Activated T-helper 1 cell treated with anti-CD3 and anti-CD28 coated beads, Interleukin-2, amount 50 U/mL, for 16 hours (primary cell): ENCODE data around the gene SH3TC1.

Source experiments
- DNase-seq, 2 donors: peaks; one replicate each; pipeline ENCODE4 v3.0.0-alpha.2; 2020; ENCODE audit warnings: low read depth in 1 of 2, low spot score in 1 of 2

Gene SH3TC1

DNA sequence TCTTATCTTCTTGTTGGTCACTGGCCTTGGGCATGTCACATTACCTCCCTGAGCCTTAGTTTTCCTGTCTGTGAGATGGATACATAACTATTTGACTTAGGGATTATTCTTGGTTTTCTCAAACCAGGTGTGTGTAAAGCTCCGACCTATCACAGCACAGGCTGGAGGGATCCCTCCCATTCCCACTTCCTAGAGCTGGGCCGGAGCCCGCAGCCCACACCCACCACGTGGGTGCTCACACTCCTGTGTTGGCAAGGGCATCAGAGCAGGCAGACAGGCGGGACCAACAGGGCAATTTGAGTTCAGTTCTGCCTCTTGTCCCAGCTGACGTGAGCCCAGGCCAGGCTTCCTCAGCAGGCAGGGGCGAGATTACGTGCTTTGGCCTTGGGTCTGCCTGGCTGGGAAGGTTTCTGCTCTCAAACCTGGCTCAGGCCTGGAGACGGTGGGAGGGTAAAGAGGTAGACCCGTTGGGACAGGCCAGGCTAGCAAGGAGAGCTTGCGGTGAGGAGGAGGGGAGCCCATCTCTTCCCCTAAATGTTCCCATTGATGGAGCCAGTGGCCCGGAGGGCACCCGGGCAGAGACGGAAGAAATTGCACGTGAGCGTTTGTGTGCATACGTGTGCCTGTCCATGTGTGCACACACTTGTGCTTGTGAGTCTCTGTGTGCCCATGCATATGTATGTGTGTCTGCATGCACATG, 734 bp upstream of the SH3TC1 start:
- DNase-seq, result no peak

DNA sequence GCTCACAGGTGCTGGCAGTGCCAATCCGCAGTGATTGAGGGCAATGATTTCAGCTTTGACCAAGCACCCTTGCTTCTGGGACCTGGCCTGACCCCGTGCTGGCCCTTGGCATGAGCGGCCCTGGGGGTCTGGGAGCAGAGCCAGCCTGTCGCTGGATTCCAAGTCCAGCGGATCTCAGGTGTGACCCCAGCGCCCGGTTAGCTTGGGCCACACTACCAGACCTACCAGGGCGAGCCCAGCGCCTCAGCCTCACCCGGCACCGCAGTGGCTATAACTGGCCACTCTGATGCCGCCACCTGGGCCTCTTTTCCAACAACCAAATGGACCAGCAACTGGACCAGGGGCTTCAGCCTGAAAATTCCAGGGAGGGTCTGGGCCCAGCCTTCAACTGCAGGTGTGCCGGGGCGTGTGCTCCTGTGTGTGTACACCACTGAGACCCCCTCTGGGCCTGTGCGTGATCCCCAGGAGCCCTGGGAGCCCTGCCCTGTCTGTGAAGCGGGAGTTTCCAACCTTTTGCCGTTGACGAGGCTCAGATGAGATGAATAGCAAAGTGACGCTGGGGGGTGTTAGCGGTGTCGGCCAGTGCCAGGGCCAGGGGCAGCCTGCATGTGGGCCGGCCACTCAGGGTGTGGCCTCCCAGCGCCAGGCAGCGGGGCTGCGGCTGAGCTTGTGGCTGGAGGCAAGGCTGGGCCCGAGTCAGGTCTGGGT, 658 bp downstream of the SH3TC1 start:
- no peak for DNase-seq

DNA sequence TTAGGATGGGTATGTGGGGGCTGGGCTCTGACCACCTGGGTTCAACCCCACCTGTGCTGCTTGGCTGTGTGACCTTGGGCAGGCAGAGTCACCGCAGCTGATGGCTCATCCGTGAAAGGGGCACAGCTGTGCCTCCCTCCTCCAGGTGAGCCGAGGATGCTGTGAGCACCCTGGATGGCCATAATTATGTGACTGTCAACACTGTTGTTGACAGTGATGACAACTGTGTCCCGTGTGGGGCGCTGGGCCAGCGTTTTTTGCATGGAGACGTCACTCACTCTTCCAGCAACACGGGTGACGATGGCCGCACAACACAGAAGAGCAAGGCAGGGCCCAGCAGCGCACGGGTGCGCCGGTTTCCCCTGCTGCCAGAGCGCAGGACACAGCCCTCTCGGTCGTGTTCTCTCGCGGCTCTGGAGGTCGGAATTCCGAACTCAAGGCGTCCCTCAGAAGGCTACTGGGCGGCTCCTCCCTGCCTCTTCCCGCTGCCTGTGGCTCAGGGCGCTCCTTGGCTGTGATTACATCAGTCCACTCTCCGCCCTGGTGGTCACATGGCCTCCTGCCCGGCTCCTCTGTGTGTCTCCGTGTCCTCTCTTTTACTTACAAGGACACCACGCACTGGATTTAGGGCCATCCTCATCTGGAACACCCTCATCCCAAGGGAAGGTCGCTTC, 1.3 kb downstream of the SH3TC1 start:
- no peak for DNase-seq

DNA sequence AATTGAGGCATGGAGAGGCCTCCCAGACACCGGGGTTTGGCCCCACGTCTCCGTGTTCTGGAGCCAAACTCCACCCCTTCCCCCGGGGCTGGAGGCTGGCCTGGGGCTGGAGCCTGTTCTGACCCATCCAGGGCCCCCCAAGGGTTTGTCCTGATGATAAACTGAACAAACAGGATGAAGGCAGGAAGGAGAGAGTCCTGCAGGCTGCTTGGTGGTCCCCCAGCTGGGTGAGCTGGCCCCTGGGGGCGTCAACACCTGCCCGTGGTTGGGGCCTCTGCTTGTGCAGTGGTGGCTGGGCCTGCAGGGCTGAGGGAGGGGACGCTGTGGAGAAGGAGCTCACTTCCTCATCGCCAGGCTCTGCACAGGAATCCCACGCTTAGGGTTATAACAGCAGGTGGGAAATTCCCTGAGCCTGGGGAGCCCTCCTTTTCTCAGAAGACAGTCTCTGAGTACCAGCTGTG, 2.3 kb downstream of the SH3TC1 start:
- DNase-seq, result peak in 1 of 2 donors; percentile 18

DNA sequence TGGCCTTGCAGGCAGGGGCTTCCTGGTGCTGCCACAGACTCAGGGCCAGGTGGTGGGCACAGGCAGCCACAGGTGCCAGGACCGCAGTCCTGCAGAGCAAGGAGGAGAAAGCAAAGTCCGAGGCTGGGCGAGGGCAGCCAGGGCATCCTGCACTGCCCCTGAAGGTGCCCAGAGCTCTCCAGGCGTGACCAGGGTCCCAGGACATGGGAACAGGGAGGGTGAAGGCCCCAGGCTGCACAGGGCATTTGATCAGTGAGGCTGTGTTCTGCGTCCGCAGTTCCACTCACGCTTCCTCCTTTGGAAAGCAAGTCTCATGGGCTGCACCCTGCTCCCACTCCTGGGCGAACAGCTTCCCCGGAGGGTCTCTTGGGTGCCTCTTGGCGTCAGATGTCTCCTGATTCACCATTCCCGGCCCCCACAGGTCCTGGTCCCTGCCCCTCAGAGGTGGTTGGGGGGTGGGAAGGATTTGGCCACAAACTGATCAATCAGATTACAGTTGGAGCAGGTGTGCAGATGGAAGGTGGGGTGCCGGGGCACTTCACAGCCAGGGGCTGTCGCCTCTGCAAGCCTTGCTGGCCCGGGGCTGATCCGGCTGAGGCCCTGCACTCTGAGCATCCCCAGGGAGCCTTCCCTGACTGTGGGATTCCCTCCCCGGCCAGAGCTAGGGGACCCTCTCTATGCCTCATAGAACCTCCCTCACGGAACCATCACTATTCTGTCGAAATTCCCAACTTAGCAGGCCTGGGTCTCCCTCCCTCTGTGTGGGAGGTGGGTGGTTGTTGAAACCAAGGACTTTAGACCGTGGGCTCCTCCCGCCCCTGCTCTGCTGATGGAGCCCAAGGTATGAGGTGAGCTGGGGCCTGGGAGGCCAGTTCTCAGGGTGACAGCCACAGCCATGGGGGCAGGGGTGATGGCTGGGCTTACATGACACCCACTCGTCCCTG, 3.3 kb downstream of the SH3TC1 start:
- no peak for DNase-seq

DNA sequence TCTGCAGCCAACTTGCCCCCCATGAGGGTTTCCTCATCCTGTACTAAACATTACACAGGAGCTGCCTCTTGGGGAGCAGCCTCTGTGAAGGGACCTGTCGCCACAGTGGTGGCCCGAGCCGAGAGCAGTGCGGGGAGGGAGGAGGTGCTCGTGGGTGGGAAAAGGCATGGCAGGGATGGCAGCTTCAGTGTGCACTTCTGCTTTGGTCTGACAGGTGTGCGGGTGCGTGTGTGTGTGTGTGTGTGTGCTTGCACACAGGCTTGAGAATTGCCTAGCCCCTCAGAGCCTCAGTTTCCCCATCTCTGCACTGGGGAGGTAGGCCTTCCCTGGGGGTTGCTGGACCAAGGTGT, 3.9 kb downstream of the SH3TC1 start:
- no peak for DNase-seq

DNA sequence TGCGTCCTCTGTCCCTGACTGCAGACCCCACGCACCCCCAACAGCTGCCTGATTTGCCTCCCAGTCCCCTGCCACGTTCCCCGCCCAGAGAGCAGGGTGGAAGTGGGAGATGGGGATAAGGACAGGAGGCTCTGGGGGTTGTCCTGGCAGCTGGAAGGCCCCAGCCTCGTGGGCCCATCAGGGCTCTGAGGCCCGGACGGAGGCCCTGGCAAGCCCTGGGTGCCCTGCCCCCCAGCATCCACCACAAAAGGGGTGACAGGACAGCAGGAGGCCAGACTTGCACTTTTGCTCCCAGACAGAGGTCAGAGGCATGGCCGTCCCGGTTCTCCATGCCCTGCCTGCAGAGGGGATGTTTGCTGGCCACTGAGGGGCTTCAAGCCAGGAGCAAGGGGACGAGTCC, 4.7 kb downstream of the SH3TC1 start:
- no peak for DNase-seq

DNA sequence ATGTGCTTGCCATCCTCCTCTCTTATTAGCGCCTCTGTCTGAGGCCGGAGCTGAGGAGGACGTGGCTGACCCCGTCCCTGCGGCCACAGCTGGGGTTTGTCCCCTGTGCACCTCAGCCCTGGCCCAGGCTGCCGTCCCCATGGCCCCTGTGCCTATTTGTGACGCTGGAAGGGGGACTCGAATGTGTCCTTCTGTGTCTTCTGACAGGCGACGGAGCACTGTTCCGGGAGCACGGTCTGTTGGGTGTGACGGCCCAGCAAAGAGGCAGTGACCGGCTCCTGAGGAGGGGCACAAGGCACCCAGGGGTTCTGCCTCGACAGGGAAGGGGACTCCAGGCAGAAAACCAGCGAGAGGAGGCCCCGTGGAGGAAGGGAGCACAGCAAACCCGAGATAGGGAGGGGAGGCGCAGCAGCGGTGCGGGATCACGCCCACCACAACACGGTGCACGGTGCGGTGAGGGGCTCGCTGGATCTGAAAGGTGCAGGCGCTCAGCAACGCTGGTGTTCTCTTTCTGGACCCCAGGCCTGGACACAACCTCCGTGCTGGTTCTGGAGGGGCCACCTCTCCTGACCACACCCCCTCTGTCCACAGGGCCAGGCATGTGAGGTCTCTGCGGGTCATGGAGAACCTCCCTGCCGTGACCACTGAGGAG, 5.6 kb downstream of the SH3TC1 start:
- DNase-seq, result no peak

DNA sequence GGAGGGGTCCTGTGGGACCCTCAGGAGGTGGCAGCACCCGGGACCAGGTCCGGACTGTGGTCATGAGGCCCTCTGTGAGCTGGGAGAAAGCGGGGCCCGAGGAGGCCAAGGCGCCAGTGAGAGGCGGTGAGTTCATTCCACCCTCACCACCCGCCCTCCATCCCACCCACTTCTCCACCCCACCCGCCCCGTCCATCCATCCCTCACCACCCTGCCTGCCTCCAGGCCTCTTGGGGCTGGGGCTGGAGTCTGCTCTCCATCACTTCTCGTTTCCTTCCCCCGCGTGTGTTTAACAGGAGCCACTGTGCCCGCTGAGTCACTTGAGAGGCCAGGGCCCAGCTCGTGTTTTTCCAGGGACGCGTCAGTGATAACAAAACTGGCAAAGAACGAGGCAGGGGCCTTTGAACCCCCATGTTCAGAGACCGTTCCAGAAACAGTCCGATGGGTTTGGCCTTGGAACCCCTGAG, 6.2 kb downstream of the SH3TC1 start:
- no peak for DNase-seq

DNA sequence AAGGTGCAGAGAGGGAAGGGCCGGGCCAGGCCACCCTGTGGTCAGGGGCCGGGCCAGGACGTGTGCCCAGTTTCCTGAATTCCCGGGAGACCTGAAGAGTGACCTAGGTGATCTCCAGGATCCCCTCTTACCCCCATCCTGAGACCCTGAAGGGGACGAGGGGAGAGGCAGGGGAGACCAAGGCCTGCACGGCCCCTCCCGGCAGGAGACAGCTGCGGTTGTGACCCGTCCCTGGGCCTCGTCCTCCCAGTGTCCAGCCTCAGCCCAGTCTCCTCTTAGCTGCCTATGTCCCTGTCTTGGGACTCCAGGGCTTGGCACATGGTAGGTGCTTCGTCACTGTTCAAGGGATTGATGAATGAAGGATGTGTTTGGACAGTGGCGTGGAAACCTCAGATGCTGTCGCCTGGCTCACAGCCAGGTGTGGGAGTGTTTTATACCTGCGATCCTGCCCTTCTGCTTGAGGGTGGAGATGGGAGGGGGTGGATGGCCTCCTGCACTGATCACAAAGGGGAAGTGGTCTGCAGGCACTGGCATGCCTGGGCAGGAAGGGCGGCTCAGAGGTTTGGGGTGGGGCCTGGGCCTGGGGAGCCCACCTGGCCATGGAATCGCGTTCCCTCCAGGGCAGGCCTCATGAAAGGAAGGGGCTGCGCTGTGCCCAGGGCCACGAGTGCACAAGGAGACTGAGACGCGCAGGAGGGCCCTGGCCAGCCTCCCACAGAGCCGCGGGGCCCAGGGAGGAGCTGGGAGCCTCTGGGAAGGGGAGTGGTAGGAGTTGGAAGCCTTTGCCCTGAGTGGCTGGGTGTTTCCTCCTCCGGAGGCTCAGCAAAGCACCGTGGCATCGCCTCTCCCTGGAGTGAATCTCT, 6.9 kb downstream of the SH3TC1 start:
- DNase-seq, result no peak

DNA sequence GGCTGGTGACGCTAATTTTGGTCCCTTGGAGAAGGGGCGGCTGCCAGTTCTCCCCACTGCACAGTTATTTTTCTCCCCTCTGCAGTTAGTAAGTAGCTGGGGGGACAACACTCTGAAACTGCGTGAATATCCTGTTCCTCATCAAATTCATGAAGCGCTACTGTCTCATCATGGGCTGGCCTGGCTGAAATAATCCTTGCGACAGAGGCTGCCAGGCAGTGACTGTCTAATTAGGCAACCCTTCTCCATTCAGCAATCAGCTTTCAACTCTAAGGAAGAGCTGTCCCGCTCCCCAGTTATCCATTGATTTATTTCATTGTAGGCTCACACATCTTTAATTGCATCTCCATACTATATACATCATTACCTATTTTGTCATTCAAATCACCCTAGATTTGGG, 8.2 kb downstream of the SH3TC1 start:
- DNase-seq, result no peak

DNA sequence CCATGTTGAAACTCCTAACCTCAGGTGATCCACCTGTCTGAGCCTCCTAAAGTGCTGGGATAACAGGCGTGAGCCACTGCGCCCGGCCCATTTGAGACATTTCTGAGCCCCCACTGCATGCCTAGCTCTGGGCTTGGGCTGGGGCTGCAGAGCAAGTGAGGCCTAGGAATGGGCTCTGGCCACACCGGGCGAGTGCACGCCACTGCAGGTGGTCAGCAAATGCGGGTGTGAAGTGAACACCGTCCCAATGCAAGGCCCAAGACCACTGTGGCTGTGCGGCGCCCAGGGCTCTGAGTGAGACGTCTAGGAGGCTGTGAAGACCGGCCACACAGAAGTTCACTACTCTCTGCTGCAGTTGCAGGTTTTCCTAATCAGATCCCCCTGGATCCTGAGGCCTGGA, 9.5 kb downstream of the SH3TC1 start:
- no peak for DNase-seq

DNA sequence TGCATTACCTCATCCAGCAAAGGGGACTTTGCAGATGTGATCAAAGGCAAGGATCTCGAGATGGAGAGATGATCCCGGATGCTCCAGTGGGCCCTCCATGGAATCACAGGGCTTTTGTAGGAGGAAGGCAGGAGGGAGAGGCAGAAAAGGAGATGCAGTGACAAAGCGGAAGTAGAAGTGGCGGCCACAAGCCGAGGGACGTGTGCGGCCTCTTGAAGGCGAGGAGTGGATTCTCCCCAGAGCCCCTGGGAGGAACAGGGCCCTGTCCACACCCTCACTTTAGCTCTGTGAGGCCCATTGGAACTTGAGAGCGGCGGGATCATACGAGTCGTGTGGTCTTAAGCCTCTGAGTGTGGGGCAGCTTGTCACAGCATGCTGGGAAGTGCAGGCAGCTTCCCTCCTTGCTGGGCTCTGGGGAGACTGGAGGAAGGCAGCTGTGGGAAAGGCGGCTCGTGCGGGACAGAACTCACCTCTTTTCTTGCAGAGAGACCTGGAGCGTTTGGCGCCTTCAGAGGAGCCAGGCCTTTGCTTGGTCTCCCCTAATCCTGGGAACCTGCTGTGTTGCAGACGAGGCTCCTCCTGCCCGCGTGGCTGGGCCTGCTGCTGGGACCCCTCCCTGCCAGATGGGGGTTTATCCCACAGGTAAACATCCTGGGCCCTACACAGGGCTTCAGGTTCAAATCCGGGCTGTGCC, 10.2 kb downstream of the SH3TC1 start:
- no peak for DNase-seq

DNA sequence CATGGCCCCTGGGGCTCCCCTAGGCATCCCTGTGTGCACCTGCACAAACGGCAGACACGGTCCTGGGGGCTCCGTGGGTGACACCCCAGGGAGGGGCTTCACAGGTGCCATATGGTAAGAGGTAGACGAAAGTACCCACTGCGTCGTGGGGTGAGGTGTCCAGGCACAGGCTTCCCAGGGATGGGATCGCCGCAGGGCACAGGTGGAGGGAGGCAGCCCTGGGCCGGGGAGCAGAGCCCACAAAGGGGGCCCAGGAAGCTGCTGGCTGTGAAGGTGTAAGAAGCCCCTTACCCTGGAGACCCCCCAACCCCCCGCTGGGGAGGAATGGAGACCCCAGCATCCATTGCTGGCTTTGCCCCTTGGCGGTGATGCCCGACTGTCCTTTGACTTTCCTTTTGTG, 10.9 kb downstream of the SH3TC1 start:
- no peak for DNase-seq

DNA sequence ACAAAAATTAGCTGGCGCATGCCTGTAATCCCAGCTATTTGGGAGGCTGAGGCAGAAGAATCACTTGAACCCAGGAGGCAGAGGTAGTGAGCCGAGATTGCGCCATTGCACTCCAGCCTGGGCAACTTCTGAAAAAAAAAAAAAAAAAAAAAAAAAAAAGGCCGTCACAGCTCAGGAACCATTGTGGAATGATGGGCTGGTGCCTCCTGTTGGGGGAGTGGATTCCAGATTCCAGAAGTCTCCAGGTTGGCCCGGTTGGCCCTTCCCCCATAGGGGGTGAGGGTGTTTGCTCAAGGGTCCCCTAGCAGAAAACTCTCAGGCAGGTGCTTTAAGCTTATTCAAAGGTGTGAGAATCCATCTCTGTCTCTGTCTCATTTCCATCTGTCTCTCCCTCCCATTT, 11.5 kb downstream of the SH3TC1 start:
- DNase-seq, result no peak

DNA sequence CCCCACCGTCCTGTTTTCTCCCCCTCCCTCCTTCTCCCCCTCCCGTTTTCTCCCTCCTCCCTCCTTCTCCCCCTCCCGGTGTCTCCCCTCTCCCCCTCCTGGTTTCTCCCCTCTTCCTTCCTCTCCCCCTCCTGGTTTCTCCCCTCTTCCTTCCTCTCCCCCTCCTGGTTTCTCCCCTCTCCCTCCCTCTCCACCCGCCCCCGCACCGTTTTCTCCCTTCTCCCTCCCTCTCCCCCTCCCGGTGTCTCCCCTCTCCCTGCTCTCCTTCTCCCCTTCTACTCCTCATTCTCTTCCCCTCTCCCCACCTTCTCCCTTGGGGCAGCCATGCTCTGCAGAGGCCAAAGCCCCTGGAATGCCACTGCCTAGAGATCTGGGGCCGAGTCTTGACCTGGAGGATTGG, 12.2 kb downstream of the SH3TC1 start:
- DNase-seq, result no peak

DNA sequence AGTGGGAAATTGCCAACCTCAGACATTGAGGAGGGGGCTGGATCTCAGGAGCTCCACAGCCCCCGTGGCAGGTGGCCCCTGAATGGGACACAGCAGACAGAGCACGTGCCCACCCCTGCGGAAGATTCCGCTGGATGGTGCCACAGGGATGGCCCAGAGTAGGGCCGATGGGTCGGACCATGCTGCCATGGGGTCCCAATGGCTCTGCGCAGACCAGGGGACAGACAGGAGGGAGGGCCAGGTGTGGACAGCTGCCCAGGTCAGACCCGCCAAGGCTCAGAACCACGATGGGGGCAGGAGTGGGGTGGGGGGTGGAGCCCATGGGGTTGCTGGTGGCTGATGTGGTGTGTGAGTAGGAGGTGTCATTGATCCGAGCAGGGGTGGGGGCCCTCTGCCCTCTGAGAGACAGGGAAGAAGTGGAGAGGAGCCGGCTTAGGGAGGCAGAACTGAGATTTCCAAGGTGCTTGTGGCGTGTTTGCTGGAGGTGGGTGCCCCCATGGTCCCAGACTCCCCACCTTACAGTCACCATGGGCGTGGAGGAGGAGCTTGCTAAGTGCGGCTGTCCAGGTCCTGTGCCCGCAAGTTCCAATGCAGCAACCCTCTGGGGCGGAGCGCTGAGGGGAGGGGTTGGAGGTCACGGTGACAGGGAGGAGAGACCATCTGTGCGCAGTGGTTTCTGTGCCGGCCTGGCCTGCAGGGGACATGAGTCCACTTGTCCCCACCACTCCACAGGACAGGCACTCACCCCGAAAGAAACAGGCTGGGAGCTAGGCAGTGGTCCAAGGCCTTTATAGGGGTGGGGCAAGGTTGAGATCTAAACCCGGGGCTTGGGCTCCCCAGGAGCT, 12.9 kb downstream of the SH3TC1 start:
- DNase-seq, result no peak

DNA sequence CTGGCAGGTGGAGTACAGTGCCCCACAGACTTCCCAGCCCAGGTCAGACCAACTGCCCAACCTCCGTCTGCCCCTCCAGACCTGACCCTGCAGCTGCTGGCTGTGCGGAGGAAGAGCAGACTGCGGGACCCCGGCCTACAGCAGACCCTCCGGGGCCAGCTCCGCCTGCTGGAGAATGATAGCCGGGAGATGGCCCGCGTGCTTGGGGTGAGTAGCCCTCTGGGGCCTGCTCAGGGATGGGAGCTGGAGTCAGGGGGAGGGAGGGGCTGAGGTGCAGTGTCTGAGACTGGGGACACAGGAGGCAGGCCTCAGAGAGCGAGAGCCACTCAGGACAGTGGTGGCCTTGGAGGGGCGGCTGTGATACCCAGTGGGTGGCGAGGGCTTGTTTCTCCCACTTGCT, 13.5 kb downstream of the SH3TC1 start:
- no peak for DNase-seq
